Spleen (tissue), 11 donors: Measurements from ENCODE around the gene GMDS. TPM values are rescaled to one million over a fixed set of nuclear protein-coding genes. Genes with fewer than 3 reads are reported as not detected.

Experiments
- DNase-seq: peaks from one replicate; pipeline ENCODE4 v3.0.0-alpha.2; 2020
- H3K27ac ChIP-seq, 8 donors: fragments of 200-600 bp; sonication (generic) in 7 of 8; 1 replicate in 4 of 8; 2 replicates in 4 of 8; pipeline versions ENCODE4 v1.5.0 to v1.8.0; 2016 to 2021; ENCODE audit warnings: inconsistent platforms in 4 of 8, mild to moderate bottlenecking in 4 of 8, moderate library complexity in 1 of 8
- H3K27me3 ChIP-seq, 7 donors: fragments of 200-600 bp; sonication (generic) in 6 of 7; replicated peaks in 1 of 7; 1 replicate in 4 of 7; 2 replicates in 3 of 7; pipeline versions ENCODE4 v1.5.0 to v1.8.0; 2016 to 2021; ENCODE audit warnings: inconsistent platforms in 3 of 7, mild to moderate bottlenecking in 1 of 7
- H3K36me3 ChIP-seq, 6 donors: fragments of 200-600 bp; sonication (generic) in 5 of 6; 1 replicate in 4 of 6; 2 replicates in 2 of 6; pipeline versions ENCODE4 v1.5.0 to v1.8.0; 2016 to 2021; ENCODE audit warnings: inconsistent platforms in 2 of 6
- H3K4me1 ChIP-seq, 6 donors: fragments of 200-600 bp; sonication (generic) in 5 of 6; 1 replicate in 3 of 6; 2 replicates in 3 of 6; pipeline versions ENCODE4 v1.5.0 to v1.8.0; 2016 to 2021; ENCODE audit warnings: inconsistent platforms in 3 of 6
- H3K4me3 ChIP-seq, 8 donors: fragments of 200-600 bp; sonication (generic) in 7 of 8; 1 replicate in 4 of 8; 2 replicates in 4 of 8; pipeline versions ENCODE4 v1.5.0 to v1.8.0; 2016 to 2021; ENCODE audit warnings: inconsistent platforms in 4 of 8, mild to moderate bottlenecking in 4 of 8, moderate library complexity in 2 of 8
- H3K9me3 ChIP-seq, 8 donors: fragments of 200-600 bp; sonication (generic) in 7 of 8; 1 replicate in 4 of 8; 2 replicates in 4 of 8; pipeline versions ENCODE4 v1.5.0 to v1.8.0; 2016 to 2021; ENCODE audit warnings: inconsistent platforms in 4 of 8
- POLR2A ChIP-seq, 3 donors: fragments of 450-650 bp; IDR thresholded peaks; one replicate each; pipeline ENCODE4 v1.5.1; 2017; ENCODE audit warnings: antibody characterized with exemption in 3 of 3, mild to moderate bottlenecking in 1 of 3
- POLR2AphosphoS5 ChIP-seq, 3 donors: sonication (generic); formaldehyde crosslinking; IDR thresholded peaks; one replicate each; pipeline ENCODE4 v1.5.1; 2017; ENCODE audit warnings: antibody characterized with exemption in 3 of 3
- WGBS, 5 donors: extraction: QIAGEN DNeasy Blood & Tissue Kit in 3 of 5; methylation state at CpG; one replicate each; pipeline versions ENCODE4 v1.1.5 to v1.1.7; 2013 to 2018; 5-methylcytosine and 5-hydroxymethylcytosine counted together
- intact Hi-C: fragments of 100-400 bp; cut with DNase I; formaldehyde crosslinking; loops from one replicate; pipeline ENCODE4 v1.15.0; 2023; ENCODE audit warnings: low total_unique reads
- polyA plus RNA-seq, 3 donors: library from polyadenylated mRNA; stranded (reverse); fragments of 200-250 nt; gene quantifications; one replicate each; pipeline ENCODE4 v1.2.1, GENCODE V29; 2013
- total RNA-seq, 7 donors: library from RNA; depleted of rRNA in 3 of 7; stranded (reverse); fragments of >200 nt in 3 of 7; fragmentation: NEBNext Ultra II Directional in 4 of 7; extraction: Animal tissue kit (Norgen Biotek cat#: 25700) in 4 of 7; gene quantifications; one replicate each; pipeline versions ENCODE4 v1.1.0 to v1.2.1, GENCODE V29; 2016 to 2021
- TF ChIP-seq, protein P1 (sequence below), 11 experiments: fragments of 200-600 bp in 7 of 11; fragments of 450-650 bp in 4 of 11; sonication (generic) in 4 of 11; IDR thresholded peaks in 8 of 11; conservative IDR thresholded peaks in 3 of 11; 1 replicate in 7 of 11; 2 replicates in 4 of 11; pipeline versions ENCODE4 v1.4.0 to v1.8.0; 2016 to 2021; ENCODE audit warnings: antibody characterized with exemption in 11 of 11, inconsistent platforms in 4 of 11, mild to moderate bottlenecking in 1 of 11
- donor health status: healthy with polysubstance abuse.
- donor health status: DM: no; HTN: no; CAD: no; lungs with moderate emphysema.
- donor health status: DM: no; HTN: no; CAD: no.
- donor health status: Bipolar disorder and iron deficiency.
- donor health status: healthy.
- donor health status: DM: no; HTN: no; CAD: no.
- donor health status: DM: yes; HTN: yes; CAD: no.

GMDS gene
- total and polyA plus RNA-seq, 10 donors, result 9.1 to 30.8 (median 17.7) TPM

DNA sequence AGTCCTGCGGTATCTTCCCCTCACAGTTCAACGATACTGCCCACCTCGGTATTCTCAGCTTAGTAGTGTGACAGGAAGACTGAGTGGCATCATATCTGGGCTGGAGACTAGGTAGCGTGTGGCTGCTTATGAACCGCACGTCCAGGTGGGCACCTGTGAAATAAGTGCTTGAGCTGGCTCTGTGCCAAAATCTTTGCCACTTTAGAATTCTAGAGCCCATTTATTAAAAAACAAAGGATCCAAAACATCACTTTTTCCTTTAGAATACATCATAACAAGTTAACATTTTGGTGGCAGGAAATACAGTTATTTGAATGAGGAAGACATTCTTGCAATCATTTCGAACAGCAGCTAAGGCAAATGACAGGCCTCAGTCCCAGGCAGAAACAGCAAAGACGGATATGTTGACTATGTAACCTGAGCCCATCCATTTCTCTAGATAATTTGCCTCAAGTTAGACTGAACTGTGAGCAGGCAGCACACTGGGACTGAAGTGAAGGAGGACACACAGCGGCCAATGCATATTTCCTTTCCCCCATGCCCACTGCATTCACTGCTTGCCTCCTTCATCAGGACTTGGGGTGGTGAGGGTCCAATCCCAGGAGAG lies 136.6 kb downstream of the GMDS start:
- no peak for DNase-seq
- H3K36me3 ChIP-seq, result peaks cover 0 to 5% (median 0%) of the 10 kb centered on the region in 6 donors
- H3K27me3 ChIP-seq, result no peaks in the 10 kb centered on the region
- no peak overlapping the region for H3K4me3 ChIP-seq
- WGBS, 5 donors, result 90 to 96% (median 92%) methylated on average over 9 of the region's 9 CpGs
- peaks cover 0 to 15% (median 4%) of the 10 kb centered on the region in 6 donors for H3K4me1 ChIP-seq
- no peak overlapping the region for H3K27ac ChIP-seq
- H3K9me3 ChIP-seq, result no peaks in the 10 kb centered on the region
- intact Hi-C loops, result loop anchor here (10.0 kb wide), 1 partner anchor 526 kb away; no protein-coding TSS in a partner anchor
- TF ChIP-seq, protein P1, sequence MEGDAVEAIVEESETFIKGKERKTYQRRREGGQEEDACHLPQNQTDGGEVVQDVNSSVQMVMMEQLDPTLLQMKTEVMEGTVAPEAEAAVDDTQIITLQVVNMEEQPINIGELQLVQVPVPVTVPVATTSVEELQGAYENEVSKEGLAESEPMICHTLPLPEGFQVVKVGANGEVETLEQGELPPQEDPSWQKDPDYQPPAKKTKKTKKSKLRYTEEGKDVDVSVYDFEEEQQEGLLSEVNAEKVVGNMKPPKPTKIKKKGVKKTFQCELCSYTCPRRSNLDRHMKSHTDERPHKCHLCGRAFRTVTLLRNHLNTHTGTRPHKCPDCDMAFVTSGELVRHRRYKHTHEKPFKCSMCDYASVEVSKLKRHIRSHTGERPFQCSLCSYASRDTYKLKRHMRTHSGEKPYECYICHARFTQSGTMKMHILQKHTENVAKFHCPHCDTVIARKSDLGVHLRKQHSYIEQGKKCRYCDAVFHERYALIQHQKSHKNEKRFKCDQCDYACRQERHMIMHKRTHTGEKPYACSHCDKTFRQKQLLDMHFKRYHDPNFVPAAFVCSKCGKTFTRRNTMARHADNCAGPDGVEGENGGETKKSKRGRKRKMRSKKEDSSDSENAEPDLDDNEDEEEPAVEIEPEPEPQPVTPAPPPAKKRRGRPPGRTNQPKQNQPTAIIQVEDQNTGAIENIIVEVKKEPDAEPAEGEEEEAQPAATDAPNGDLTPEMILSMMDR (IDR thresholded peaks at IDR 0.05 in 8 of 11, conservative IDR thresholded peaks at IDR 0.05 in 3 of 11), result no peak
- TF ChIP-seq POLR2AphosphoS5 (IDR thresholded peaks at IDR 0.05), result no peak
- no peak for TF ChIP-seq POLR2A (IDR thresholded peaks at IDR 0.05)

GRCh38 chr6:2104524-2104880 lies 140.9 kb downstream of the GMDS start:
- intact Hi-C loops, result loop anchor here (5.0 to 10.0 kb wide), 2 partner anchors 502 to 530 kb away; no protein-coding TSS in a partner anchor
- peaks cover 0 to 13% (median 0%) of the 10 kb centered on the region in 6 donors for H3K4me1 ChIP-seq
- H3K27me3 ChIP-seq, result no peaks in the 10 kb centered on the region
- peaks cover 0 to 5% (median 0%) of the 10 kb centered on the region in 6 donors for H3K36me3 ChIP-seq
- H3K9me3 ChIP-seq, result no peaks in the 10 kb centered on the region
- no peak for DNase-seq
- TF ChIP-seq POLR2A (IDR thresholded peaks at IDR 0.05), result no peak
- TF ChIP-seq POLR2AphosphoS5 (IDR thresholded peaks at IDR 0.05), result no peak
- TF ChIP-seq, protein P1 (IDR thresholded peaks at IDR 0.05 in 8 of 11, conservative IDR thresholded peaks at IDR 0.05 in 3 of 11), result peak in 2 of 11 experiments; percentile 1 to 5
- WGBS, 5 donors, result 0 to 11% (median 5%) methylated on average over 1 of the region's 1 CpG
- no peak overlapping the region for H3K4me3 ChIP-seq
- H3K27ac ChIP-seq, result no peak overlapping the region

GRCh38 chr6:2103765-2104523 lies 141.5 kb downstream of the GMDS start:
- 40 to 63% (median 50%) methylated on average over 6 of the region's 6 CpGs for WGBS, 5 donors
- TF ChIP-seq POLR2AphosphoS5 (IDR thresholded peaks at IDR 0.05) (no peak), POLR2A (IDR thresholded peaks at IDR 0.05) (no peak)
- TF ChIP-seq, protein P1 (IDR thresholded peaks at IDR 0.05 in 8 of 11, conservative IDR thresholded peaks at IDR 0.05 in 3 of 11), result peak in 9 of 11 experiments; percentile 33 to 59 (median 50)
- Histone ChIP-seq H3K36me3 (no peaks in the 10 kb centered on the region), H3K27me3 (no peaks in the 10 kb centered on the region), H3K9me3 (no peaks in the 10 kb centered on the region), H3K4me3 (no peak overlapping the region), H3K4me1 (peaks cover 0 to 13% (median 0%) of the 10 kb centered on the region in 6 donors), H3K27ac (no peak overlapping the region)
- DNase-seq, result no peak
- intact Hi-C loops, result loop anchor here (5.0 to 10.0 kb wide), 2 partner anchors 502 to 531 kb away; no protein-coding TSS in a partner anchor

- TF ChIP-seq POLR2A (IDR thresholded peaks at IDR 0.05) (no peak), POLR2AphosphoS5 (IDR thresholded peaks at IDR 0.05) (no peak)
- TF ChIP-seq, protein P1 (IDR thresholded peaks at IDR 0.05 in 8 of 11, conservative IDR thresholded peaks at IDR 0.05 in 3 of 11), result no peak
- Histone ChIP-seq H3K27me3 (no peaks in the 10 kb centered on the region), H3K27ac (no peak overlapping the region), H3K36me3 (no peaks in the 10 kb centered on the region), H3K4me3 (no peak overlapping the region), H3K4me1 (peaks cover 0 to 13% (median 0%) of the 10 kb centered on the region in 6 donors), H3K9me3 (no peaks in the 10 kb centered on the region)
- no peak for DNase-seq
- WGBS, 5 donors, result 72 to 93% (median 85%) methylated on average over 5 of the region's 5 CpGs
- intact Hi-C loops, result loop anchor here (5.0 to 10.0 kb wide), 2 partner anchors 501 to 532 kb away; no protein-coding TSS in a partner anchor
Measured at GRCh38 chr6:2102966-2103365, 142.4 kb downstream of the GMDS start.
